SIG-M5 (cell line): ENCODE data around the gene AQP4.

Source experiments
- DNase-seq: peaks from one replicate; lab custom pipeline; 2025; lab: John Stamatoyannopoulos, UW

Gene AQP4

GRCh38 chr18:26839609-26840008 is 25.9 kb downstream of the AQP4 start:
- DNase-seq = no peak

- no peak for DNase-seq
These were observed 33.2 kb downstream of the AQP4 start for GRCh38 chr18:26832302-26832701.

GRCh38 chr18:26827581-26827980 is 37.9 kb downstream of the AQP4 start:
- DNase-seq = no peak

- DNase-seq = no peak
These were observed 38.8 kb downstream of the AQP4 start for GRCh38 chr18:26826656-26827235.

- DNase-seq = no peak
These were observed 44.3 kb downstream of the AQP4 start for GRCh38 chr18:26821181-26821580.

- DNase-seq = no peak
These were observed 46.5 kb downstream of the AQP4 start for GRCh38 chr18:26819046-26819445.

GRCh38 chr18:26818461-26818860 is 47.0 kb downstream of the AQP4 start:
- no peak for DNase-seq

GRCh38 chr18:26813043-26813442 is 52.5 kb downstream of the AQP4 start:
- no peak for DNase-seq

GRCh38 chr18:26812462-26812861 is 53.0 kb downstream of the AQP4 start:
- no peak for DNase-seq

- DNase-seq = no peak
These were observed 56.2 kb downstream of the AQP4 start for GRCh38 chr18:26809346-26809745.

- DNase-seq = no peak
These were observed 59.3 kb downstream of the AQP4 start for GRCh38 chr18:26806224-26806623.

GRCh38 chr18:26804519-26804918 is 61.0 kb downstream of the AQP4 start:
- no peak for DNase-seq

GRCh38 chr18:26803643-26804042 is 61.9 kb downstream of the AQP4 start:
- no peak for DNase-seq

GRCh38 chr18:26802330-26803200 is 62.9 kb downstream of the AQP4 start:
- DNase-seq = no peak
